Kasumi-1 (cell line): Measurements from ENCODE around the gene PLEKHO2.

Source experiments
- DNase-seq, 2 experiments: peaks; one replicate each; lab custom pipeline; 2025; lab: John Stamatoyannopoulos, UW

Gene PLEKHO2

GRCh38 chr15:64892847-64893403, 51.2 kb downstream of the PLEKHO2 start:
- peak in 1 of 2 experiments; percentile 17 for DNase-seq

DNA sequence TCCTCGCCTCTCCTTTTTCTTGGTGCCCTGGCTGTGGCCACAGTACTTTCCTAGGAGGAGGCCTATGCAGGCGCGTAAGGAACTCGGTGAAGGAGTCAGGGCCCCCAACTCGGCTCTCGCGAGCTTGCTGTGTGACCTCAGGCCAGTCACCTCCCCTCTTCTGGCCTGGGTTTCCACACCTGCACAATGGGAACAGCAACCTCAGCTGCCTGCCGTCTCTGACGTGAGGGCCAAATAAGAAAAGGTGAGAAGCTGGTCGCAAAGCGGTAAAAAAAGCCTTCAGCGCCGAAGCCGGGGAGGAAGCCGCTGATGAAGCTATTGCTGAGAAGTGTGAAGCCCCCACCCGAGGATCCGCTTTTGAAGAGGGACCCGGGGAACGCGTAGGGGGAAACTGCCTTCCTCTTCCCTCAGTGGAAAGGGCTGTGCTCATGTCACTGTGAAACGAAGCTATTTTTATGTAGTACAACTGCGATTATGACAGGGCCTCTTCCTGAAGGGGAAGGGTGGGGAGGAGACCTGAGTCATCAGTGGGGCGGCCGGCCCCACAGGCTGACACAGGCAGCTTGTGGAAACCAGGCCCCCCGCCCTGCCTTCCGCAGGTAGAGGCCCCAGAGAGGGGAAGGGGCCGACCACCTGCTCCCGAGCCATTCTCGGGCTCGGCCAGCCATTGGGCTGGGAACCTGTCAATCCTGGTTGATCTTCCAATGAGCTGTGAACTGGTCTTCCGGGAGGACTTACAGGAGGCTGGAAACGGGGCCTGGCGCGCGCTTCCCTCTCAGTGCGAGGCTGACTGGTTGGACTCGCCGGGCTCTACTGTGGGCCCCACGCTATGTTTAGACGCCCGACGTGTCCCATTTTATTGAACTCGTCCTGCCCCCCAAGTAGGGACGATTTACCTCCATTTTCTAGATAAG, 52.0 kb downstream of the PLEKHO2 start:
- peak; percentile 100 for DNase-seq

DNA sequence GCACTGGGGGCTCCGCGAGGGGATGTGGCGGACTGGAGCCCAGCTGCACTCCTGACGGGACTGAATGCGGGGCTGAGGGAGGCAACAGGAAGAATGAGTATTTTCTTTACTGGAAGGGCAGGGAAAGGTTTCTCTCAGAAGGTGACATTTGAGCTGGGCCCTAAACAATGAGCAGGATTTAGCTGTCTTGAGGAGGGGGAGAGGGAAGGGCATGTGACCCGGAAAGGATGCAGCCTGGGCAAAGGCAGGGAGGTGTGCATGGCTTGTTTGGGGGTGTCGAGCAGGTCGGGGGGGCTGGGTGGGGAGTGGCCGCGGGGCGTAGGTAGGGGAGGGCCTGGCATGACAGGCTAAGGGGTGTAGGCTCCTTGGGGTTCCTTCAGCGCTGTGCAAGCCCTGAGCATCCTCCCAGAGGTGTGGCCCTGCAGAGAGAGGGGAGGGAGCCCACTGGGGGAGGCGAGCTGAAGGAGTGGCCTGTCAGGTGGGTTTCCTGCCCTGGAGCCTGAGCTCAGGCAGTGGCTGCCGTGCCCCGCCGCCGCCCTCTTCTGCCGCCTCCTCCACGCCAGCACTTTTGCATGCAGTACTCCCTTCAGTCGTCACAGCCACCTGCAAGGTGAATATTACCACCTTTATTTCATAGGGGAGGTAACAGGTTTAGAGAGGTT, 52.8 kb downstream of the PLEKHO2 start:
- peak; percentile 18 to 20 for DNase-seq

DNA sequence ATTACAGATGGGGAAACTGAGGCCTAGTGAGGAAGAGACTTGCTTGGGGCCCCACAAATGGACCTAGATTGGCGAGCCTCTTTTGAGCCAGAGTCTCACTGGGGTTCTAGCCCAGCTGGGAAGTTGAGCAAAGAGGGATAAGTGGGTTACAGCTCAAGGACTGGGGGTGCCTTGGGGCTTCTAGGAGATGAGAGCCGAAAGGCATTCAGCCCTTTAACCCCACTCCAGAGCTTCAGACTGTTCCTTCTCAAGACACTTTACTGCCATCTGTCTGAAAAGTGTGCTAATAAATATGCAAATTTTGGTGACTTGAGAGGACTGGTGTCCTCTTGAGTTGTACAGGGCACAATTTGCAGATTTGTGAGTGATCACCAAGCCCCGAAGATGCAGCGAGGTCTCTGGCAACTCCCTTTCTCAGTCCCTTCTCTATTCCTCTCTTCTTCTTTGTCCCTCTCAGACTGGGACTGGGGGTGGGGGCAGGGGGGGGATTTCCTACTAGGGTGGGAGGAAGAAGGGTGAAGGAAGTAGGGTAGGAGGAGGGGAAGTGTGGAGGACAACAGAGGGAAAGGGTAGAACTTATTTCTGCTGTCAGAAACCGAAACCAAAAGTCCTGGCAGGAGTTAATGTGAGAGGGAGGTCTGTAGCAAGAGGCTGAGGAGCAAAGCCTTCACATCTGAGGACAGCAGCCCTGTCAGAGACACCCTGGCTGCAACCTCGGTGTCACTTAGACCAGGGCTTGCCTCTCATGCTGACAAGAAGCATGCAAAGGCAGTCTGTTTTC, 53.8 kb downstream of the PLEKHO2 start:
- DNase-seq: peak; percentile 92 to 94

- no peak for DNase-seq
Measured at GRCh38 chr15:64896371-64897069, 54.8 kb downstream of the PLEKHO2 start.

DNA sequence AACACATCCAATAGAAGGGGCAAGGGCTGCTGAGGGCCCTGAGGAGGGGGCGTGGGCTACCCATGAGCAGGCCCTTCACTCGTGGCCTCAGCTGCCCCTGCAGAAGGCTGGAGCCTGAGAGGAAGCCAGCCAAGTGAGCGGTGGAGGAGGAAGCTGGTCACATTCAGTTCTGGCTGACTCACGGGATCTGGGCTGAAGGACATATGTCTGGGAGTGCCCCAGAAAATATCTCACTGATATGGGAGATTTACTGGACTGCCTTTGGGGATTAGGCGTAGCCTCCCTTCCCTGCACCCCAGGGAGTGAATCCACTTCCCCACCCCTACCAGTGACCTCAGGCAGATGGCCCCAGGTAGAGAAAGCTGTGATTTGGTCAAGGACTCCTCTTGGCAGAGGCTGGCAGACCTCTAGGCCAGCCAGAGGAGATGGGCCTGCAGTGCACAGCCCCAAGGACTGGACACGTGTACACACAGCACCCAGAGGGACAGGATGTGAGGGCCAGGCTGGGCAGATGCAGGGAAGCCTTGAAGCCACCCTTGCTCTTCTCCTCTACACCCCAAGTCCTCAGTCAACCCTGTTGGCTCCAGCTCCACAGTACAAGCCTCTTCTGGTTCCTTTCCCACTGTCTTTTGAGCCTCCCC, 55.8 kb downstream of the PLEKHO2 start:
- peak; percentile 28 to 36 for DNase-seq

GRCh38 chr15:64898406-64898805, 56.7 kb downstream of the PLEKHO2 start:
- DNase-seq: no peak

- DNase-seq: no peak
Measured at GRCh38 chr15:64901141-64901540, 59.4 kb downstream of the PLEKHO2 start.

- no peak for DNase-seq
Measured at GRCh38 chr15:64901914-64902313, 60.2 kb downstream of the PLEKHO2 start.

DNA sequence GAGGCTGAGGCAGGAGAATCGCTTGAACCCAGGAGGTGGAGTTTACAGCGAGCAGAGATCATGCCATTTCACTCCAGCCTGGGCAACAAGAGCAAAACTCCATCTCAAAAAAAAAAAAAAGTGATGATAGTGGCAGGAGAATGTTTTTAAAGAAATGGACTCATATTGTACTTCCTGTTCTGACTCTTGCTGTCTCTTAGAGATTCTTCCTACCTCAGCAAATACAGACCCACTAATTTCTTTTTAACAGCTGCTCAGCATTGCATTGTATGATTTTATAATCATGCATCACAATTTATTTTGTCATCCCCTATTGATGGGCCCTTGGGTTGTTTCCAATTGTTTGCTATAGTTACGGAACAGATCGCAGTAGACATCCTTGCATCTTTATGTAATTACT, 61.1 kb downstream of the PLEKHO2 start:
- DNase-seq: no peak

- DNase-seq: no peak
Measured at GRCh38 chr15:64903326-64903950, 61.7 kb downstream of the PLEKHO2 start.

- DNase-seq: no peak
Measured at GRCh38 chr15:64904189-64904588, 62.5 kb downstream of the PLEKHO2 start.

DNA sequence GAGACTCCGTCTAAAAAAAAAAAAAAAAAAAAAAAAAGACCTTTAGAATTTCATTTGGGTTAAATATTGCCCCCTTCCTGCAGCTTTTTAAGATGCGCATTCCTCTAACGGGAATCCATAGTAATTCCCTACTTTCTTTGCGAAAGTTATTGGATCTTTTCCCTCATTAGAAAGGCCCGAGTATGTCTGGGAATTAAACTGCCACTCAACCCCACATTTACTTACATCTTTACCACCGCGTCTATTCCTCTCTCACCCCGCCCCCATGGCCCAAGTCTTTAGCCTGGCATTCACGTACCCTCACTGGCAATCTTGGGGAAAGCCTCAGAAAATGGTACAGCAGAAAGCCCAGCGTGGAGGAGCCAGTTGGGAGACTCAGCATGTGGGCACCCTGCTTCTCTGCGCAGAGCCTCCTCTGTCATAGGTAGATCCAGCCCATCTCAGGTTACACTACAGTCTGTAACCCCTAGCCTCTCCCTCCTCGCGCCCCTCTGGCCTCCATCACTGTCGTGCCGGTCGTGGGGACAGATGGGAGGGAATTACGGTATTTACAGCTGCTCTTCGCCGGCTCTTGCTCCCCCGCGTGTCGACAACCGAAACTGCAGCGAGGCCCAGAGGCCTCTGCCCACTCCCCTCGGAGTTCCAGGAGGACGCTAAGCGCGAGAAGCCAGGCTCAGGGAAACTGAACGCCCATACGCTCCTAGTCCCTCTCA, 63.6 kb downstream of the PLEKHO2 start:
- DNase-seq: peak; percentile 82 to 87

GRCh38 chr15:64905941-64906340, 64.2 kb downstream of the PLEKHO2 start:
- DNase-seq: no peak

- DNase-seq: no peak
Measured at GRCh38 chr15:64906402-64906801, 64.7 kb downstream of the PLEKHO2 start.

DNA sequence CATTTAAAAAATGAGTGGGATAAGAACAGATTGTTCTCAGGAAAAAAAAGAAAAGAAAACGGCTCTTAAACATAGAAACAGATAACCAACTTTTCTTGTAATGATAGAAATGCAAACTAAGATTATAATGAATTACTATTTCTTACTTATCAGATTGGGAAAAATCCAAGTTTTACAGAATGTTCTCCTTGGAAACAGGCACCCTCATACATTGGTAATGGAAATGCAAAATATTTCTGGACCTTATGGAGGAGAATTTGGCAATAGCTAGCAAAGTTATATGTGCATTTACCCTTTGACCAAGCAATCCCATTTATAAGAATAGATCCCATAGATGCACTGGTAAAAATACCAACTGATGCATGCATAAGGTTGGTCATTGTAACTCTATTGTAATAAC, 66.3 kb downstream of the PLEKHO2 start:
- DNase-seq: no peak

GRCh38 chr15:64909546-64909945, 67.8 kb downstream of the PLEKHO2 start:
- DNase-seq: no peak

DNA sequence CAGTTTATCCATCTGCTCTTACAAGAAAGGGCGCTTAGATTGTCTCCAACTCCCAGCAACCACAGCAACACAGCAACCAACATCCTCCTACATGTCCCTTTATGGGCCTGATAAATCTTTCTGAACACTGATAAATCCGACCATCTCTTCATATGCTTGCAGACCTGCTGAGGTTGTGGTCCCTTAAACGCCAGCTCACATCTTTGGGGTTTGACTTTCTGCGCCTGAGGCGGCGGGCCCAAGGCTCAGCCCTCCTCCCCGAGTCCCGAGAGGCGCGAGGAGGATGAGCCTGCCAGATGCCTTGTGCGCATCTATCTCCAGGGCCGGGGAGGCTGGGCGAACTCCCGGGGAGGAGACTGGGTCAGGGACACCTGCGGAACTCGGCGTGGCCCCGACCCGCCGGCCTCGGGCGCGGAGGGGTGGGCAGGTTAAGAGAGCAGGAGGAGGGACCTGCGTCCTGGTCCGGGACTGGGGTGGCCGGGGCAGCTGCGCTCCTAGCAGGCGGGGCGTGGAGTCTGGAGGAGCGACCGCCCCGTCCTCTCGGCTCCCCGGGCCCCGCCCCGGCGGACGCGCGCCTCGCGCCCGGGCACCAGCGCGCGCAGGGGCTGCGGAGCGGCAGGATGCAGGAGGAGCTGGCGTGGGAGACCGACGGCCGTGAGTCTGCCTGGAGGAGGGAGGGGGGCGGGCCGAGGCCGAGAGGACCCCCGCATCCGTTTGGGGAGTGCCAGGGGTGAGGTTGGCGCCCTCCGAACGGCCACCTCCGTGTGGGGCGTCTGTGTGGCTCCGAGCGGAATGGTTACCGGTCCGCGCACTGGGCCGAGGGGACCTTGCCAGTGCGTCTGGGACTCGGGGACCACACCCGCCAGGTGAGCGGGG, 69.8 kb downstream of the PLEKHO2 start, which contains the start of gene ANKDD1A:
TSS of gene ANKDD1A (plus strand) at position 592 of the 876 bp plus-strand sequence. CDS start at position 621, 29 bp downstream.
- peak; percentile 35 to 43 for DNase-seq
